ENCODE data around the gene CDC26.
"Not testable (repeated sequence)": the region's sequence is repeated elsewhere in the genome, so short reads cannot be mapped to it uniquely, and the experiment has no call there.

The CDC26 gene

DNA sequence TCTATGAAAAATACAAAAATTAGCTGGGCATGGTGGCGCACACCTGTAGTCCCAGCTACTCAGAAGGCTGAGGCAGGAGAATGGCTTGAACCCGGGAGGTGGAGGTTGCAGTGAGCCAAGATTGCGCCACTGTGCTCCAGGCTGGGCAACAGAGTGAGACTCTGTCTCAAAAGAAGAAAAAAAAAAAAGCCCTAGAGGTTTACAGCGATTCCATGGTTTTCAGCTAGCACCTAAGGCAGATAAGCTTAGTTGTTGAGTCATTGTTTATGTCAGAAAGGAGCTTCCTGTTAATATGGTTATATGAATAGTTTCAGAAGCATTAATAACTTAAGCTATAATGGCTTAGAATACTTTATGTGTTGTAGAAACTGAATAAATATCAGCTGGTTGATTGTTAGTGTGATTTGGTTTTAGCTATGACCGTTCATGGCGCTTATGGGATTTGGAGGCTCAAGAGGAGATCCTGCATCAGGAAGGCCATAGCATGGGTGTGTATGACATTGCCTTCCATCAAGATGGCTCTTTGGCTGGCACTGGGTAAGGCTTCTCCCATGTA lies 14.8 kb upstream of the CDC26 start:
- DNase-seq: no peak

- DNase-seq: no peak
Measured at GRCh38 chr9:113289091-113289490, 13.7 kb upstream of the CDC26 start.

GRCh38 chr9:113281356-113281755 lies 6.0 kb upstream of the CDC26 start:
- no peak for DNase-seq

- DNase-seq: no peak
Measured at GRCh38 chr9:113278840-113279239, 3.5 kb upstream of the CDC26 start.

DNA sequence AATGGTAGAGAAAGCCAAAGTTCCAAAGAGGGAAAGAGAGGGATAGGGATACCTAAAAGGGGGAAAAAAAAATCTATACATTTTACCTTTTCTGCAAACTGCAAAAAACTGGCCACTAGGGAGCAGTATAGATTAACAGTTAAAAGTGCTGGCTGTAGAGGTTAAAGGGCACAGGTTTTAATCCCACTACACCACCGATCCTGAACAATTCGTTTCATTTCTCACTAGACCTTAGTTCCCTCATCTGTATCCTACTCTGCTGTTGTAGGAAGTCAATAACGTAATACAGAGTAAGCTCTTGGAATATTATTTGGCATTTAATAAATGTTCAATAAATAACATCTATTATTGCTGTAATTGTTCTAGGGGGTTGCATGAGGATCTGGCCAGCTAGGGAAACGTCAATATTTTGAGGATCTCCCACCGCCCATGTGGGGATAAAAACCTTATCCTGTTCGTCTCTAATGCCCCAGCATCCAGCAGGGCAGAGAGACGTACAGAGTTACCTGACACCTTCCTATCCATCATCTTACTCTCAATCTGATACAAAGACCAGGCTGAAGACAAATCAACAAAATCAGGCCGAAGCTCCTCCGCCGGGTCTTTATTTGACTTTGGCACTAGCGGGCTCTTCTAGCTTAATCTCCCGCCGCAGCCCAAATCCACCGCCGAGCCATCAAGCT lies 757 bp downstream of the CDC26 start:
- DNase-seq: no peak

GRCh38 chr9:113269871-113270270 lies 5.5 kb downstream of the CDC26 start:
- DNase-seq: no peak

- DNase-seq: no peak
Measured at GRCh38 chr9:113269355-113269754, 6.0 kb downstream of the CDC26 start.

DNA sequence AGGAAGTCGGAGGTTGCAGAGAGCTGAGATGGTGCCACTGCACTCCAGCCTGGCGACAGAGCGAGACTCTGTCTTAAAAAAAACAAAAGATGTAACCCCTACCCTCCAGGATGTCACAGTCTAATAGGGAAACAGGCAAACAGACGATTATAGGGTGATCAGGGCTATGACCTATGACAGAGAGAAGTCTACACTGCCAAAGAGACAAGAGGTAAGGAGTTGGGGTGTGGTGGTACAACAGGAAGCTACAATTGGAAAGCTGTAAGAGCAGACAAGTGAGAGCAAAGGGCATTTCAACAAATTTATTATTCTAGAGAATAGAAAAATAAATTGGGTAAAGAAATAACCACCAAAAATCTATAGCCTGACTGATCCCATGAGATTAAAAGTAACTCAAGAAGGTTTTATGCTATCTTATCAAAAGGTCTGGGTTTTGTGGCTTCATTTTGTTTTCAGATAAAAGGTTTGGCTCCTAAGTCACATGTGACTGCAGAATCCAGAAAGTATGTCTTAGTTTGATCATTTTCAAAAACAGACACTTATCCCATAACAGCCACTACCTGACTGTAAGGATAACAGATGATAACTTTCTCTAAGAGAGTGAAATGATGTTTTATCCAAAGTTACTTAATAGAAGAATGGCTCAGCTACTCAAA lies 7.3 kb downstream of the CDC26 start:
- no peak for DNase-seq

DNA sequence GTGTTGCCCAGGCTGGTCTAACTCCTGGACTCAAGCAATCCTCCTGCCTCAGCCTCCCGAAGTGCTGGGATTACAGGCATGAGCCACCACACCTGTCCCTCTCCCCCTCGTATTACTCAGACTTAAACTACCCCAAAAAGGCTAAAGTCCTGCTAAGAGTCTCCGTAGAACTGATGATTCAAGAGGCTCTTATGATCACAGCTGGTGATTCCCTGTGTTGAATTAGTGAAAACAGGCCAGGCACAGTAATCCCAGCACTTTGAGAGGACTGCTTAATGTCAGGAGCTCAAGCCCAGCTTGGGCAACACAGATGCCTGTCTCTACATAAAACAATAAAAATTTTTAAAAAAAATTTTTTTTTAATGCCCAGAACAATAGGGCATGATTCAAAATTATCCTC lies 9.2 kb downstream of the CDC26 start:
- DNase-seq: no peak

DNA sequence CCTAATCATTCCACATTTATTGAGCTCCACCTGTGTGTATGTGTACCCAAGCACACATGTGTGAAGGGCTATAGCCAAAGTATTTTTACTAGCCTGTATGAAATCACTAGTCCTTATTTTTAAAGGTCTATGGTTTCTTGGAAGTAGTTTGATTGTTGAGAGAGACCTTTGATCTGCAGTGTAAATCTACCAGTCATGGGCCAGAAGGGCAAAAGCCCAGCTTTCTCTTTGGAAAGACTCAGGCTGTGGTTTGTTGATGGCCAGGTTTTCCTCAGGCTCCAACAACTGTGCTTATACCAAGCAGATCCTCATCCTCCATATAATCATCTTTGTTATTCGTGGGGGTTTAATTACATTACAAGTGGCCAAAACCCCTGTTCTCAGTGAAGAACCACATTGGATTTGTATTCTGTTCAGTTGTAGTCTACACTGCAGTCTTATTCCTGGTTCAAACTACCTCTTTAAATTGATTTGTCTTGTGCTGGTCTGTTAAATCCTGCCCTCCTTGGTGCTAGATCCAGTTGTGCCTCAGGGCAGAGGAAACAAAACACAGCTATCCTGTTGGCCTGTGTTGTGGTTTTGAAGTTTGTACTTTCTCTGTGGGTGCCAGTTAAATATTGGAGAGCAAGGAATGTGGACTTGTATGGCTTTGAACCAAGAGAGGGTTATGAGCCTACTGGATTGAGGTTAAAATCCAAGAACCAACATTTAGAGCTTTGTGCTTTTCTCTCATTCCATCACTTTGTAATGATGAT lies 13.3 kb downstream of the CDC26 start:
- DNase-seq: no peak

DNA sequence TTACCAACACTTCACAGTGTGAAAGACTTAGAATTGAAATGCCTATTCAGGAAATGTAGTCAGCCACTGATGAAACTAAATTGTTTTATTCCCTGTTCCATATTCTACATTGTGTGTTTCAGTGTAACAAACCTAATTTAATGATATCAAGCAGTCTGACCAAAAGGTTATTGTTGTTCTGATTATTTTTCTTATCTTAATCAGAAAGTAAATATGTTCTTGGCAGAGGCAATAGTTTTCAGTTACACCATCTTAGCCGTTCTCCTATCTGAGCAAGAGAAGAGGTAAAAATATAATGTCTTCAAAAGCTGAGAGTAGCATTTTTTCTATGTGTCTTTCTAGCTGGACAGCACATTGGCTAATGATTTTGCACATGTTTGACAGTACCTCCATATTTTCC lies 17.1 kb downstream of the CDC26 start:
- DNase-seq: no peak

DNA sequence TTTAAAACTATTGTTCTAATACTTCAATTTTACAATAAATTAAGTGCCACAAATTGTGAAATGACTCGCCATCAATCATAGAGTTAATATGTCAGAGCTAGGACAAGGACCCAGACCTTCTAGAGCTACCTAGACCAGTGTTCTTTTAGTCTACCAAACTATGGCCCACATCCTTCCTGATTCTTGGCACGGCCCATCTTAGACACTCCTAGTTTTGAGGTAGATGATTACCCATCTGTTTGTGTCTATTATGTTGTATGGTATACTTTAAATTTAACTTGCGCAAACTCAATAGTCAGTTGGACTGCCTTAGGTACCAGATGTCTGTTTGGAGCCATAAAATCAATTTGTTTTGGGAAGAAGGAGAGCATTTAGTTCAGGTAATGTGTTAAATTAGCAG lies 17.5 kb downstream of the CDC26 start:
- no peak for DNase-seq

- no peak for DNase-seq
Measured at GRCh38 chr9:113255438-113255837, 19.9 kb downstream of the CDC26 start.

- no peak for DNase-seq
Measured at GRCh38 chr9:113254991-113255390, 20.4 kb downstream of the CDC26 start.

GRCh38 chr9:113250807-113251206 lies 24.6 kb downstream of the CDC26 start:
- no peak for DNase-seq

- DNase-seq: not testable (repeated sequence)
Measured at GRCh38 chr9:113249661-113250060, 25.7 kb downstream of the CDC26 start.

- no peak for DNase-seq
Measured at GRCh38 chr9:113247640-113248039, 27.7 kb downstream of the CDC26 start.

- no peak for DNase-seq
Measured at GRCh38 chr9:113246928-113247327, 28.4 kb downstream of the CDC26 start.

DNA sequence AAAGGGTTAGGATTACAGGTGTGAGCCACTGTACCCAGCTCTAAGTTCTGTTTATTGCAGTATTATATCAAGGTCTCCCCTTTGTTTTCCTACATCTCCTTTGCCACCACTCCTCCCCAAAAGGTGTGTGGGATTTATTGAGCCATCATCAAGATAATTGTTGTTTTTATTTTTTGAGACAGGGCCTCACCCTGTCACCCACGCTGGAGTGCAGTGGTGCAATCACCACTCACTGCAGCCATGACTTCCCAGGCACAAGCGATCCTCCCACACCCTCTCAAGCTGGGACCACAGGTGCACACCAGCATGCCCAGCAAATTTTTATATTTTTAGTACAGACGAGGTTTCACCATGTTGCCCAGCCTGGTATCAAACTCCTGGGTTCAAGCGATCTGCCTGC lies 29.5 kb downstream of the CDC26 start:
- DNase-seq: no peak

DNA sequence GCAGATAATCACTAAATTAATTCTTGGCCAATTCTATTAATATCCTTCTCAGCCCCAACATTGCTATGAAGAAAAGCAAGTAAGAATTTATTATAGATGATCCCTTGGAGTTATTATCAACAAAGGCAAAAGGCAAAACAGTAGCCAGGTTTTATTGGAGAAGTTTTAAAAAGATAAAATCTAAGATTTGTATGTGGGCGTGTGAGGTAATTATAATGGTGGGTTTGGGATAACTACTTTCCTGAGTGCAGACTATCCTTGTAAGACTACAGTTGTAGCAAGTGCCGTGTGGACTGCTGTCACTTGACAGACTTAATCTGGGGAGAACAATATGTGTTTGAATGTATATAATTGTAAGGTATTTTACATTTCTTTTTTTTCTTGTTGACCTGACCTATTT lies 30.8 kb downstream of the CDC26 start:
- DNase-seq: no peak

- DNase-seq: no peak
Measured at GRCh38 chr9:113241161-113241560, 34.2 kb downstream of the CDC26 start.

- DNase-seq: no peak
Measured at GRCh38 chr9:113238859-113239232, 36.5 kb downstream of the CDC26 start.

DNA sequence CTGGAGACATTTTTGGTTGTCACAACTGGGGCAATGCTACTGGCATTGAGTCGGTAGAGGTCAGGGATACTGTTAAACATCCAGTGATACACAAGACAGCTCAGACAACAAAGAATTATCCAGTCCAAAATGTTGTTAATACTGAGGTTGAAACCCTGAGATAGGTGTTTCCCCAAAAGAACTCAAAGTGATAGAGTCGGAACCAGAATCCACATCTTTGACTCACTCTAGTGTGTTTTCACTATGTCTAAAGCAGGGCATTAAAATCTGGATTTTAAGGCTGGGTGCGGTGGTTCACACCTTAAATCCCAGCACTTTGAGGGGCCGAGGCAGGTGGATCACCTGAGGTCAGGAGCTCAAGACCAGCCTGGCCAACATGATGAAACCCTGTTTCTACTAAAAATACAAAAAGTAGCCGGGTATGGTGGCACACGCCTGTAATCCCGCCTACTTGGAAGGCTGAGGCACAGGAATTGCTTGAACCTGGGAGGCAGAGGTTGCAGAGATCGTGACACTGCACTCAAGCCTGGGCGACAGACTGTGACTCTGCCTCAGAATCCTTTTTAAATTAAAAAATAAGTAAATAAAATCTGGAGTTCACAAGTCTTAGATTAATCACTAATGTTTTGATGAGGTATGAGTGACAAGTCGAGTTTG lies 37.0 kb downstream of the CDC26 start:
- no peak for DNase-seq

Data from stimulated activated CD4-positive, alpha-beta T cell treated with anti-CD3 and anti-CD28 coated beads, Interleukin-4, amount 100 ng/mL, for 4 hours (primary cell).